ENCODE results near the gene OR6C76. TPM values are rescaled to one million over a fixed set of nuclear protein-coding genes. Genes with fewer than 3 reads are reported as not detected.
"Not testable (repeated sequence)": the region's sequence is repeated elsewhere in the genome, so short reads cannot be mapped to it uniquely, and the experiment has no call there.

OR6C76 gene
- total RNA-seq, 2 donors from 2014 or later, result not detected

DNA sequence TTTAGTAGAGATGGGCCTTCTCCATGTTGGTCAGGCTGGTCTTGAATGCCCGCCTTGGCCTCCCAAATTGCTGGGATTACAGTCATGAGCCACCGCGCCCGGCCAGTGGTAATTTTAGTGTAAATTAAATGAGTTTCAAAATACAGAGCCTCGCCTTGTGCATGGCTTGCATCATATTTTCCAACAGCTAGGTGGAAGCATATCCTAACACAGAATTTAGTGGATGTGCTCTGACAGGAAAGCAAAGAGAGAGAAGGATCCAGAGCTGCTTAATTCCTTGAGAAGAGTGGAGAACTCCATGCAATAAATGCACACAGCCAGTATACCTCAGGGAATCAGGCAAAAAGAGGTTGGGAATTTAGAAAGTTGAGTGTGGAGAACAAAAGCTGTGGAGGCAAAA lies 20.3 kb downstream of the OR6C76 start:
- intact Hi-C loops (cut with DNase I), result no loop called here
- TF ChIP-seq, protein P1, sequence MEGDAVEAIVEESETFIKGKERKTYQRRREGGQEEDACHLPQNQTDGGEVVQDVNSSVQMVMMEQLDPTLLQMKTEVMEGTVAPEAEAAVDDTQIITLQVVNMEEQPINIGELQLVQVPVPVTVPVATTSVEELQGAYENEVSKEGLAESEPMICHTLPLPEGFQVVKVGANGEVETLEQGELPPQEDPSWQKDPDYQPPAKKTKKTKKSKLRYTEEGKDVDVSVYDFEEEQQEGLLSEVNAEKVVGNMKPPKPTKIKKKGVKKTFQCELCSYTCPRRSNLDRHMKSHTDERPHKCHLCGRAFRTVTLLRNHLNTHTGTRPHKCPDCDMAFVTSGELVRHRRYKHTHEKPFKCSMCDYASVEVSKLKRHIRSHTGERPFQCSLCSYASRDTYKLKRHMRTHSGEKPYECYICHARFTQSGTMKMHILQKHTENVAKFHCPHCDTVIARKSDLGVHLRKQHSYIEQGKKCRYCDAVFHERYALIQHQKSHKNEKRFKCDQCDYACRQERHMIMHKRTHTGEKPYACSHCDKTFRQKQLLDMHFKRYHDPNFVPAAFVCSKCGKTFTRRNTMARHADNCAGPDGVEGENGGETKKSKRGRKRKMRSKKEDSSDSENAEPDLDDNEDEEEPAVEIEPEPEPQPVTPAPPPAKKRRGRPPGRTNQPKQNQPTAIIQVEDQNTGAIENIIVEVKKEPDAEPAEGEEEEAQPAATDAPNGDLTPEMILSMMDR (IDR thresholded peaks at IDR 0.05), result no peak
- TF ChIP-seq POLR2AphosphoS5 (IDR thresholded peaks at IDR 0.05) (no peak), POLR2A (IDR thresholded peaks at IDR 0.05) (no peak)
- Histone ChIP-seq H3K27ac (no peak overlapping the region), H3K4me1 (replicated peaks) (no peaks in the 10 kb centered on the region), H3K36me3 (no peaks in the 10 kb centered on the region), H3K9me3 (no peaks in the 10 kb centered on the region), H3K27me3 (replicated peaks; ENCODE audit: insufficient read depth) (no peaks in the 10 kb centered on the region), H3K4me3 (no peak overlapping the region)
- no peak for DNase-seq (ENCODE audit: low spot score)
- WGBS, result 79% methylated on average over 5 of the region's 5 CpGs

DNA sequence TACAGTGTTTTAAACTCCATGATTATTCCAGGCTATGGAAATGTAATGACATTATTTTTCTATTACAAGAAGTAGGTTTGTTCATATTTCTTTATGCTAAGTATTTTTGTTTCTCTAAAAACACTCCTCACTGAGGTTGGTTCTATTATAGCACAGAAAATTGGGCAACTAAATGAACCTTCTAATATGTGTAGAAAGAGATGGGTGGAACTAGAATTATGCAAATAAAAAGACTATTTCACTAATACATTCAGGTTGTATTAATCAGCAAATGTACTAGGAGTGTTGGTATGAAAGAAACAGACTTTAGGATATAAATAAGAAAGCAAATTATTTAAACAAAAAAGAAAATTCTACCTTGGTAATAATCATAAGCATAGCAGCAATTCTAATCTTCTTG lies 22.8 kb downstream of the OR6C76 start:
- Histone ChIP-seq H3K4me1 (replicated peaks) (no peaks in the 10 kb centered on the region), H3K9me3 (no peaks in the 10 kb centered on the region), H3K36me3 (no peaks in the 10 kb centered on the region), H3K27ac (no peak overlapping the region), H3K4me3 (no peak overlapping the region), H3K27me3 (replicated peaks; ENCODE audit: insufficient read depth) (no peaks in the 10 kb centered on the region)
- no peak for DNase-seq (ENCODE audit: low spot score)
- intact Hi-C loops (cut with DNase I), result no loop called here
- TF ChIP-seq, protein P1 (IDR thresholded peaks at IDR 0.05), result no peak
- TF ChIP-seq POLR2AphosphoS5 (IDR thresholded peaks at IDR 0.05) (no peak), POLR2A (IDR thresholded peaks at IDR 0.05) (no peak)

DNA sequence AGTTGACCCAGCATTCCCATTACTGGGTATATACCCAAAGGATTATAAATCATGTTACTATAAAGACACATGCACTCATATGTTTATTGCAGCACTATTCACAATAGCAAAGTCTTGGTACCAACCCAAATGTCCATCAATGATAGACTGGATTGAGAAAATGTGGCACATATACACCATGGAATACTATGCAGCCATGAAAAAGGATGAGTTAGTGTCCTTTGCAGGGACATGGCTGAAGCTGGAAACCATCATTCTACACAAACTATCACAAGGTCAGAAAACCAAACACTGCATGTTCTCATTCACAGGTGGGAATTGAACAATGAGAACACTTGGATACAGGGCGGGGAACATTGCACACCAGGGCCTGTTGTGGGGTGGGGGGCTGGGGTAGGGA lies 38.9 kb downstream of the OR6C76 start:
- H3K9me3 ChIP-seq; H3K4me1 ChIP-seq (replicated peaks); H3K4me3 ChIP-seq; intact Hi-C loops (cut with DNase I); H3K27me3 ChIP-seq (replicated peaks; ENCODE audit: insufficient read depth); H3K27ac ChIP-seq; DNase-seq (ENCODE audit: low spot score); H3K36me3 ChIP-seq: not testable (repeated sequence)
- WGBS, result 92% methylated on average over 1 of the region's 1 CpG

DNA sequence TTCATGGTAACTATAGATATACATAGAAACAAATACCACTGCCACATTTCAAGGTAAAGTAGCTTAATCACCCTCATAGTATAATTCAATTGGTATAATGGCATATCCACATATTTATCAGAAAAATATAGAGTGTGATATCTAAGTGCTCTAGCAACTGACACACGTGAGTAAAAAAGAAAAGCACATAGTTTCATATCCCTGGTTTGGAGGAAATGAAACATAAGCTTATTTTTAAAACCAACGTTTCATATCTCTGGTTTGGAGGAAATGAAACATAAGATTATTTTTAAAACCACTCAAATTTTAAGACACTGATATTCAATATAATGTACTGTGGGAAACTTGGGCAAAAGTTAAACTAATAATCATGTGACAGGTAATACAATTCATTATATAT lies 41.8 kb downstream of the OR6C76 start:
- H3K27me3 ChIP-seq (replicated peaks; ENCODE audit: insufficient read depth), result no peaks in the 10 kb centered on the region
- no peaks in the 10 kb centered on the region for H3K9me3 ChIP-seq
- no peak overlapping the region for H3K27ac ChIP-seq
- whole genome bisulfite sequencing, result 41% methylated on average over 2 of the region's 2 CpGs
- no peak overlapping the region for H3K4me3 ChIP-seq
- TF ChIP-seq, protein P1 (IDR thresholded peaks at IDR 0.05), result no peak
- TF ChIP-seq POLR2A (IDR thresholded peaks at IDR 0.05), result no peak
- TF ChIP-seq POLR2AphosphoS5 (IDR thresholded peaks at IDR 0.05), result no peak
- intact Hi-C loops (cut with DNase I), result no loop called here
- no peaks in the 10 kb centered on the region for H3K36me3 ChIP-seq
- no peaks in the 10 kb centered on the region for H3K4me1 ChIP-seq (replicated peaks)
- DNase-seq (ENCODE audit: low spot score), result no peak

DNA sequence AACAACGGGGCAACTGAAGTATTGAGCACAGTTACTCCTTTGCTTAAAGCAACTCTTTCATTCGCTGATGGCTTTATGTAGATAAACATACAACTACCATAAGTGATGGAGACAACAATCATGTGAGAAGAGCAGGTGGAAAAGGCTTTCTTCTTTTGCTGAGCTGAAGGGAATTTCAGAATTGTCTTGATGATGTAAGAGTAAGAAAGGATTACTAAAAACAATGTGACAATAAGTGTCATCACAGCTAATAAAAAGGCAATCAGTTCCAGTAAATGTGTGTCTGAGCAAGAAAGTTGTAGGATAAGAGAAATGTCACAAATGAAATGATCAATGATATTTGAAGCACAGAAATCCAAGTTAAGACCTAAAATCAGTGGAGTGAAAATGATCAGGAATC lies 43.2 kb downstream of the OR6C76 start:
- H3K4me3 ChIP-seq, result no peak overlapping the region
- H3K27ac ChIP-seq, result no peak overlapping the region
- no peaks in the 10 kb centered on the region for H3K27me3 ChIP-seq (replicated peaks; ENCODE audit: insufficient read depth)
- TF ChIP-seq, protein P1 (IDR thresholded peaks at IDR 0.05), result no peak
- TF ChIP-seq POLR2AphosphoS5 (IDR thresholded peaks at IDR 0.05) (no peak), POLR2A (IDR thresholded peaks at IDR 0.05) (no peak)
- intact Hi-C loops (cut with DNase I), result no loop called here
- no peaks in the 10 kb centered on the region for H3K9me3 ChIP-seq
- H3K4me1 ChIP-seq (replicated peaks), result no peaks in the 10 kb centered on the region
- no peaks in the 10 kb centered on the region for H3K36me3 ChIP-seq
- WGBS, result 45% methylated on average over 2 of the region's 2 CpGs
- no peak for DNase-seq (ENCODE audit: low spot score)

Data from prostate gland (tissue), 2 donors.